Osteocyte (in vitro differentiated cells): ENCODE measurements around the gene MBNL1. TPM values are rescaled to one million over a fixed set of nuclear protein-coding genes. Genes with fewer than 3 reads are reported as not detected.
"Not testable (repeated sequence)": the region's sequence is repeated elsewhere in the genome, so short reads cannot be mapped to it uniquely, and the experiment has no call there.

ENCODE experiments used
- DNase-seq: peaks from one replicate; pipeline ENCODE4 v3.0.0; 2021; ENCODE audit warnings: mixed read lengths; ENCODE audit not compliant: unreplicated experiment; ENCODE audit errors: extremely low spot score
- H3K27ac Mint-ChIP-seq: one replicate; pipeline ENCODE4 v1.8.0; 2021; ENCODE audit warnings: mild to moderate bottlenecking, mixed read lengths; ENCODE audit not compliant: unreplicated experiment
- H3K27me3 Mint-ChIP-seq: one replicate; pipeline ENCODE4 v1.8.0; 2021; ENCODE audit warnings: mixed read lengths; ENCODE audit not compliant: unreplicated experiment
- H3K36me3 Mint-ChIP-seq: one replicate; pipeline ENCODE4 v1.8.0; 2021; ENCODE audit warnings: mixed read lengths; ENCODE audit not compliant: unreplicated experiment
- H3K4me1 Mint-ChIP-seq: one replicate; pipeline ENCODE4 v1.8.0; 2021; ENCODE audit warnings: mixed read lengths; ENCODE audit not compliant: unreplicated experiment
- H3K4me3 Mint-ChIP-seq: one replicate; pipeline ENCODE4 v1.8.0; 2021; ENCODE audit warnings: mild to moderate bottlenecking, moderate library complexity, mixed read lengths; ENCODE audit not compliant: unreplicated experiment
- H3K9me3 Mint-ChIP-seq: one replicate; pipeline ENCODE4 v1.8.0; 2021; ENCODE audit warnings: mixed read lengths; ENCODE audit not compliant: unreplicated experiment
- total RNA-seq: library from RNA; stranded (reverse); gene quantifications from 2 replicates; pipeline ENCODE4 v1.2.1, GENCODE V29; 2021
- TF ChIP-seq, protein P1 (sequence below): fragments of 200-600 bp; sonication (generic); IDR thresholded peaks from 2 replicates; pipeline ENCODE4 v1.5.0; 2021; ENCODE audit warnings: antibody characterized with exemption, mild to moderate bottlenecking, moderate library complexity

Gene MBNL1
- total RNA-seq, 1 donor from 2014 or later: 166 TPM

DNA sequence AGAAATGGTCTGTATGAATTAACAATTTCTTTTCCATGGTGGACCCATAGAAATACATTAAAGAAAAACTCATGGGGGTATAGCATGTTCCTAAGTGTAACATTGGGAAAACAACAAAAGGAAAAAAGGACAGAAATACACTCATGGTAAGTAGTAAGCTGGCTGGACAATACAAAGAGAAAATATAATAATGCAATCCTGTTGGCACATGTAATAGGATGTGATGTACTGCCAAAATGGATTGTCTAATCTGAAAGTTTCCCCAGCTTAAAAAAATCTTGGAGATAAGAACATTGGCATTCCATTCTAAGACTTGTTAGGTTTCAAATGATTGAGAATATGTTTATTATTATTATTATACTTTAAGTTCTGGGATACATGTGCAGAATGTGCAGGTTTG lies 128.1 kb downstream of the MBNL1 start:
- TF ChIP-seq, protein P1, sequence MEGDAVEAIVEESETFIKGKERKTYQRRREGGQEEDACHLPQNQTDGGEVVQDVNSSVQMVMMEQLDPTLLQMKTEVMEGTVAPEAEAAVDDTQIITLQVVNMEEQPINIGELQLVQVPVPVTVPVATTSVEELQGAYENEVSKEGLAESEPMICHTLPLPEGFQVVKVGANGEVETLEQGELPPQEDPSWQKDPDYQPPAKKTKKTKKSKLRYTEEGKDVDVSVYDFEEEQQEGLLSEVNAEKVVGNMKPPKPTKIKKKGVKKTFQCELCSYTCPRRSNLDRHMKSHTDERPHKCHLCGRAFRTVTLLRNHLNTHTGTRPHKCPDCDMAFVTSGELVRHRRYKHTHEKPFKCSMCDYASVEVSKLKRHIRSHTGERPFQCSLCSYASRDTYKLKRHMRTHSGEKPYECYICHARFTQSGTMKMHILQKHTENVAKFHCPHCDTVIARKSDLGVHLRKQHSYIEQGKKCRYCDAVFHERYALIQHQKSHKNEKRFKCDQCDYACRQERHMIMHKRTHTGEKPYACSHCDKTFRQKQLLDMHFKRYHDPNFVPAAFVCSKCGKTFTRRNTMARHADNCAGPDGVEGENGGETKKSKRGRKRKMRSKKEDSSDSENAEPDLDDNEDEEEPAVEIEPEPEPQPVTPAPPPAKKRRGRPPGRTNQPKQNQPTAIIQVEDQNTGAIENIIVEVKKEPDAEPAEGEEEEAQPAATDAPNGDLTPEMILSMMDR: no peak
- no peak for DNase-seq
- Mint-ChIP-seq H3K9me3 (no peaks in the 10 kb centered on the region), H3K36me3 (peaks cover 8% of the 10 kb centered on the region), H3K27me3 (no peaks in the 10 kb centered on the region), H3K4me1 (peaks cover 62% of the 10 kb centered on the region), H3K27ac (peak overlapping the region; percentile 48), H3K4me3 (no peak overlapping the region)

DNA sequence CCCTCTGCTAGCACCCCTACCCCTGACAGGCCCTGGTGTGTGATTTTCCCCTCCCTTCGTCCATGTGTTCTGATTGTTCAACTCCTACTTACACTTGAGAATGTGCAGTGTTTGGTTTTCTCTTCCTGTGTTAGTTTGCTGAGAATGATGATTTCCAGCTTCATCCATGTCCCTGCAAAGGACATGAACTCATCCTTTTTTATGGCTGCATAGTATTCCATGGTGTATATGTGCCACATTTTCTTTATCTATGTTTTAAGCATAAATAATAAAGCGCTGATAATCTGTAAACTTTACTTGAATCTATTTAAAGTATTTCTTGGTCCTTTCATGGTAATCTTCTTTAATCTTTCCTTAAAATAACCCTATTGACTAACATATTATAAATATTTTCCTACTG lies 128.6 kb downstream of the MBNL1 start:
- not testable (repeated sequence) for H3K27me3 Mint-ChIP-seq, H3K27ac Mint-ChIP-seq, H3K36me3 Mint-ChIP-seq, H3K4me3 Mint-ChIP-seq, H3K9me3 Mint-ChIP-seq, DNase-seq
- H3K4me1 Mint-ChIP-seq: peaks cover 62% of the 10 kb centered on the region

DNA sequence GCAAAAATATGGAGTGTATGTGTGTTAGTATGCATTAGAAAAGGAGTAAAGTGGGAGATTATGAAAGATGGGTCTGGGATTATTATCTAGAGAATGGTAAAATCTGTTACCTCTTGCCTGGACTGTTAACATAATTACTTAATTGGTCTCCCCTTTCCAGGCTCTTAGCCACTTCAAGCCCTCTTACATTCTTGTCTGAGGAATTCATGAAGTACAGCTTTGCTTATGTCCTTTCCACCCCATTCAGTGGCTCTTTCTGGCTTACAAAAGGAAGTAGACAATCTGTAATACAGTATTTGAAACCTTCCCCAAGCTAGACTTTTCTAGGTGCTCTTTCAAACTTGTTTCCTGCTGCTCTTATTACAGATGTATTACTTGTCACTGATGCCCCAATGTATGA lies 129.8 kb downstream of the MBNL1 start:
- TF ChIP-seq, protein P1: no peak
- Mint-ChIP-seq H3K4me1 (peaks cover 62% of the 10 kb centered on the region), H3K36me3 (peaks cover 8% of the 10 kb centered on the region), H3K9me3 (no peaks in the 10 kb centered on the region), H3K4me3 (no peak overlapping the region), H3K27me3 (no peaks in the 10 kb centered on the region), H3K27ac (peak overlapping the region; percentile 72)
- no peak for DNase-seq

DNA sequence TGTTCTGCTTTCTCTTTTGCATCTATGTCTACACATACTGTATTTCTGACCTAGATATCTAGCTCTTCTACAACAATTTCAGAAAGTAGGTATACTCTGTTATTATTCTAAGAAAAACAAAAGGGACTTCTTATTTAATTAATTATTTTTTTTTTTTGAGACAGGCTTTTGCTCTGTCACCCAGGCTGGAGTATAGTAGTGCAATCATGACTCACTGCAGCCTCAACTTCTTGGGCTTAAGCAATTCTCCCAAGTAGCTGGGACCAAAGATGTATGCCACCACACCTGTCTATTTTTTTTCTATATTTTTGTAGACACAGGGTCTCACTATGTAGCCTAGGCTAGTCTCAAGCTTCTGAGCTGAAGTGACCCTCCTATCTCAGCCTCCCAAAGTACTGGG lies 130.6 kb downstream of the MBNL1 start:
- H3K9me3 Mint-ChIP-seq: no peaks in the 10 kb centered on the region
- peaks cover 62% of the 10 kb centered on the region for H3K4me1 Mint-ChIP-seq
- H3K36me3 Mint-ChIP-seq: peaks cover 8% of the 10 kb centered on the region
- H3K27ac Mint-ChIP-seq: peak overlapping the region; percentile 72
- TF ChIP-seq, protein P1: no peak
- H3K27me3 Mint-ChIP-seq: no peaks in the 10 kb centered on the region
- no peak for DNase-seq
- no peak overlapping the region for H3K4me3 Mint-ChIP-seq

DNA sequence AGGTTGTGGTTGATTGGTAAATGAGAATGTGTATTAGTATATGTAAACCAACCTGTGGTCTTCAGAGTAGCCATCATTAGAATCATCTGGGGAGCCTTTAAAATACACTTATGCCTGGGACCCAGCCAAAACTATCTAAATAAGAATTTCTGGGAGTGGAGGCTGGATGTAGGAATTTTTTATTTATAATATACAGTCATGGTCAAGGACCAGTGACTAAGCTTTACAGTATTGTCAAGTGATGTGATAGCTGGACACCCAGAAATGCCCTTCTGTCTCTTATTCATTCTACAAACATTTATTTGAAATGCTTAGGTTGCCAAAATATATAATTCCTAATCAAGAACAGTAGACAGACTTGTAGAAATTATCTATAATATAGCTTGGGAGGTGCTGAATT lies 132.2 kb downstream of the MBNL1 start:
- H3K4me3 Mint-ChIP-seq: no peak overlapping the region
- no peaks in the 10 kb centered on the region for H3K27me3 Mint-ChIP-seq
- H3K9me3 Mint-ChIP-seq: no peaks in the 10 kb centered on the region
- DNase-seq: no peak
- H3K4me1 Mint-ChIP-seq: peaks cover 66% of the 10 kb centered on the region
- peak overlapping the region; percentile 72 for H3K27ac Mint-ChIP-seq
- TF ChIP-seq, protein P1: no peak
- H3K36me3 Mint-ChIP-seq: peaks cover 8% of the 10 kb centered on the region
